GM12874 (cell line): ENCODE data around the gene MAN1A1.

Experiments
- TF ChIP-seq, protein P1 (sequence below): IDR thresholded peaks from 2 replicates; pipeline ENCODE4 v1.5.1; 2011; ENCODE audit warnings: low read depth, mild to moderate bottlenecking, control low read depth, low read length, moderate library complexity; ENCODE audit not compliant: insufficient read depth

MAN1A1 gene

DNA sequence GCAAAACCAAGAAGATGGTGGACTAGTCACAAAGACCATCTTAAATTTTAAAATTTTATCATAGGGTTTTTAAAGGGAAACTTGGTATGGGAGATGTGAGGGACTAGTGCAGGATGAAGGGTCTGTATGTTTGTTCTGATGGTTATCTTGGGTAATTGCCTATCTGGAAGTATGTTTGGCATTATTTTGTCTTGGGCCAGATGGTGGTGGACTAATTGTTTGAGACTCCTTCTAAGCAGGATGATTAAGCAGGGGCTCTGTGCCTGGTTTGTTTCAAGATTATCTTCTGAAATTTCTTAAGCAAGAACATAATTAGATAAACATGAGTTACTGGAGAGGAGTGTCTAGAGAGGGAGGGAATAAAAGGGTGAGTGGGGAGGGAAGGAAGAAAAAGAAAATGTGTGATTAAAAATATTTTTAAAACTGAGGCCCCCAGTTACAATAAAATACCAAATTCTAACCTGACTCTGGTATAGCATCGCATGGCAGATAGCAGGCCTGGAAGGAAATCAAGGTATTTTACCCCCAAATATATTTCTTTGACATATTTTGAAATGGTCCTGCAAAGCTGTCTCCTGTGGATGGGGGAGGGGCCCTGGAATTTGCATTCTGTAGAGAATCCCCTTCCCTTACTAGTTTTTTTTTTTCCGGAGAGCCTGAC lies 221.2 kb downstream of the MAN1A1 start:
- TF ChIP-seq, protein P1, sequence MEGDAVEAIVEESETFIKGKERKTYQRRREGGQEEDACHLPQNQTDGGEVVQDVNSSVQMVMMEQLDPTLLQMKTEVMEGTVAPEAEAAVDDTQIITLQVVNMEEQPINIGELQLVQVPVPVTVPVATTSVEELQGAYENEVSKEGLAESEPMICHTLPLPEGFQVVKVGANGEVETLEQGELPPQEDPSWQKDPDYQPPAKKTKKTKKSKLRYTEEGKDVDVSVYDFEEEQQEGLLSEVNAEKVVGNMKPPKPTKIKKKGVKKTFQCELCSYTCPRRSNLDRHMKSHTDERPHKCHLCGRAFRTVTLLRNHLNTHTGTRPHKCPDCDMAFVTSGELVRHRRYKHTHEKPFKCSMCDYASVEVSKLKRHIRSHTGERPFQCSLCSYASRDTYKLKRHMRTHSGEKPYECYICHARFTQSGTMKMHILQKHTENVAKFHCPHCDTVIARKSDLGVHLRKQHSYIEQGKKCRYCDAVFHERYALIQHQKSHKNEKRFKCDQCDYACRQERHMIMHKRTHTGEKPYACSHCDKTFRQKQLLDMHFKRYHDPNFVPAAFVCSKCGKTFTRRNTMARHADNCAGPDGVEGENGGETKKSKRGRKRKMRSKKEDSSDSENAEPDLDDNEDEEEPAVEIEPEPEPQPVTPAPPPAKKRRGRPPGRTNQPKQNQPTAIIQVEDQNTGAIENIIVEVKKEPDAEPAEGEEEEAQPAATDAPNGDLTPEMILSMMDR, result no peak

DNA sequence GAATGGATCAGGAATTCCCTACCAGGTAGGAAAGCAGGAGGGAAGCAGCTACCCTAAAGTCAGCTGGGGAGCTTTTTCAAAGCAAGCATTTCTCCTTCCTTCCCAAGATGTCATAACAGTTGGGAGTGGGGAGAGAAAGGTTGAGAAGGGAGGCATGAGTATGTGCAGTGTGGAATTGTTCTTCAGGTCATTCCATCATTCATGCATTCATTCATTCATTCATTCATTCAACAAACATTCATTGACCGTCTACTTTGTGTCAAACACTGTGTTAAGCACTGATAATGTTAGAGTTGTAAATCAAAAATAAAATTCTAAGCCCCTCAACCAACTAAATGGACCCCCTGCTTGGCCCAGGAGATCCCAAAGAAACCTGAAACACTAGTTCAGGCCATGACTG lies 221.9 kb downstream of the MAN1A1 start:
- TF ChIP-seq, protein P1, result no peak
